Prostate gland (tissue), 2 donors: ENCODE data around the gene UCK2. TPM values are rescaled to one million over a fixed set of nuclear protein-coding genes. Genes with fewer than 3 reads are reported as not detected.

Experiments used
- DNase-seq: peaks from one replicate; pipeline ENCODE4 v3.0.0-alpha.2; 2019; ENCODE audit warnings: low spot score
- H3K27ac ChIP-seq, 2 donors: fragments of 200-600 bp; sonication (generic); 2 replicates each; pipeline ENCODE4 v1.5.1; 2017 to 2019
- H3K27me3 ChIP-seq: fragments of 200-600 bp; sonication (generic); replicated peaks from 2 replicates; pipeline ENCODE4 v1.5.1; 2019; ENCODE audit not compliant: insufficient read depth
- H3K36me3 ChIP-seq, 2 donors: fragments of 200-600 bp; sonication (generic); 1 replicate in 1 of 2; 2 replicates in 1 of 2; pipeline versions ENCODE4 v1.5.1 to v1.8.1; 2017 to 2019
- H3K4me1 ChIP-seq: fragments of 200-600 bp; sonication (generic); replicated peaks from 2 replicates; pipeline ENCODE4 v1.5.1; 2019
- H3K4me3 ChIP-seq, 2 donors: fragments of 200-600 bp; sonication (generic); 2 replicates each; pipeline ENCODE4 v1.5.1; 2017 to 2019
- H3K9me3 ChIP-seq: fragments of 200-600 bp; sonication (generic); 2 replicates; pipeline ENCODE4 v1.5.1; 2017
- CTCF ChIP-seq, 4 experiments: fragments of 200-600 bp in 2 of 4; fragments of 450-650 bp in 2 of 4; sonication (generic) in 2 of 4; IDR thresholded peaks; 1 replicate in 3 of 4; 2 replicates in 1 of 4; pipeline ENCODE4 v1.5.1; 2016 to 2019; ENCODE audit warnings: antibody characterized with exemption in 4 of 4, mild to moderate bottlenecking in 2 of 4, moderate library complexity in 2 of 4
- POLR2A ChIP-seq: fragments of 450-650 bp; IDR thresholded peaks from one replicate; pipeline ENCODE4 v1.6.1; 2016; ENCODE audit warnings: antibody characterized with exemption, mild to moderate bottlenecking
- POLR2AphosphoS5 ChIP-seq: sonication (generic); formaldehyde crosslinking; IDR thresholded peaks from one replicate; pipeline ENCODE4 v1.6.1; 2017; ENCODE audit warnings: antibody characterized with exemption
- WGBS: methylation state at CpG from one replicate; pipeline ENCODE4 v1.1.5; 2018; 5-methylcytosine and 5-hydroxymethylcytosine counted together
- intact Hi-C: fragments of 100-400 bp; cut with DNase I; formaldehyde crosslinking; loops from one replicate; pipeline ENCODE4 v1.14.2; 2022
- total RNA-seq, 2 donors: library from RNA; depleted of rRNA; stranded (reverse); fragments of >200 nt; gene quantifications; one replicate each; pipeline ENCODE4 v1.1.0, GENCODE V29; 2016

Gene UCK2
- total RNA-seq, 2 donors from 2014 or later = 23.8 to 25.9 TPM

GRCh38 chr1:165852871-165853270 lies 25.5 kb downstream of the UCK2 start:
- no peak for TF ChIP-seq CTCF (IDR thresholded peaks at IDR 0.05)
- TF ChIP-seq POLR2A = no peak
- TF ChIP-seq POLR2AphosphoS5 = no peak
- Histone ChIP-seq H3K4me1 (no peaks in the 10 kb centered on the region), H3K4me3 (no peak overlapping the region), H3K36me3 (no peaks in the 10 kb centered on the region), H3K9me3 (no peaks in the 10 kb centered on the region), H3K27me3 (no peaks in the 10 kb centered on the region), H3K27ac (no peak overlapping the region)
- 98% methylated on average over 2 of the region's 2 CpGs for WGBS
- DNase-seq = no peak
- intact Hi-C loops = no loop called here

- WGBS = 91% methylated on average over 2 of the region's 2 CpGs
- intact Hi-C loops = no loop called here
- Histone ChIP-seq H3K4me3 (no peak overlapping the region), H3K9me3 (no peaks in the 10 kb centered on the region), H3K36me3 (no peaks in the 10 kb centered on the region), H3K4me1 (no peaks in the 10 kb centered on the region), H3K27ac (no peak overlapping the region), H3K27me3 (no peaks in the 10 kb centered on the region)
- TF ChIP-seq POLR2A (no peak), POLR2AphosphoS5 (no peak), CTCF (IDR thresholded peaks at IDR 0.05) (no peak)
- DNase-seq = no peak
These were observed 26.2 kb downstream of the UCK2 start for GRCh38 chr1:165853528-165854075.

- intact Hi-C loops = no loop called here
- no peaks in the 10 kb centered on the region for H3K36me3 ChIP-seq
- no peaks in the 10 kb centered on the region for H3K27me3 ChIP-seq
- no peak overlapping the region for H3K4me3 ChIP-seq
- WGBS = 81% methylated on average over 7 of the region's 7 CpGs
- no peaks in the 10 kb centered on the region for H3K4me1 ChIP-seq
- H3K9me3 ChIP-seq = no peaks in the 10 kb centered on the region
- TF ChIP-seq POLR2A = no peak
- TF ChIP-seq POLR2AphosphoS5 = no peak
- no peak for TF ChIP-seq CTCF (IDR thresholded peaks at IDR 0.05)
- DNase-seq = no peak
- no peak overlapping the region for H3K27ac ChIP-seq
These were observed 26.9 kb downstream of the UCK2 start for GRCh38 chr1:165854101-165854845.

- Histone ChIP-seq H3K27me3 (no peaks in the 10 kb centered on the region), H3K4me1 (no peaks in the 10 kb centered on the region), H3K9me3 (no peaks in the 10 kb centered on the region), H3K36me3 (no peaks in the 10 kb centered on the region), H3K4me3 (no peak overlapping the region), H3K27ac (no peak overlapping the region)
- intact Hi-C loops = no loop called here
- 85% methylated on average over 9 of the region's 9 CpGs for WGBS
- no peak for TF ChIP-seq POLR2AphosphoS5
- no peak for TF ChIP-seq CTCF (IDR thresholded peaks at IDR 0.05)
- TF ChIP-seq POLR2A = no peak
- no peak for DNase-seq
These were observed 27.8 kb downstream of the UCK2 start for GRCh38 chr1:165855010-165855838.
